ENCODE results near the gene CHMP4A.
"Not testable (repeated sequence)": the region's sequence is repeated elsewhere in the genome, so short reads cannot be mapped to it uniquely, and the experiment has no call there.

The CHMP4A gene

GRCh38 chr14:24222987-24223386 is 9.7 kb upstream of the CHMP4A start:
- DNase-seq, result not testable (repeated sequence)

- no peak for DNase-seq
Measured at GRCh38 chr14:24219521-24219920, 6.2 kb upstream of the CHMP4A start.

- no peak for DNase-seq
Measured at GRCh38 chr14:24219080-24219479, 5.8 kb upstream of the CHMP4A start.

GRCh38 chr14:24216876-24217275 is 3.6 kb upstream of the CHMP4A start:
- not testable (repeated sequence) for DNase-seq

- no peak for DNase-seq
Measured at GRCh38 chr14:24216345-24216699, 3.0 kb upstream of the CHMP4A start.

GRCh38 chr14:24215495-24216344 is 2.4 kb upstream of the CHMP4A start, which contains the start of gene MDP1:
TSS of gene MDP1 (minus strand) at chr14:24216066. CDS start at chr14:24215955, 111 bp downstream.
- peak; percentile 74 for DNase-seq

- DNase-seq, result no peak
Measured at GRCh38 chr14:24213866-24214662, 776 bp upstream of the CHMP4A start.

- no peak for DNase-seq
Measured at GRCh38 chr14:24211311-24211710, 2.0 kb downstream of the CHMP4A start.

- no peak for DNase-seq
Measured at GRCh38 chr14:24207625-24208024, 5.7 kb downstream of the CHMP4A start.

- no peak for DNase-seq
Measured at GRCh38 chr14:24207104-24207551, 6.2 kb downstream of the CHMP4A start.

- DNase-seq, result no peak
Measured at GRCh38 chr14:24206260-24207103, 6.8 kb downstream of the CHMP4A start.

- DNase-seq, result no peak
Measured at GRCh38 chr14:24204163-24205146, 8.8 kb downstream of the CHMP4A start.

GRCh38 chr14:24203249-24203886 is 9.9 kb downstream of the CHMP4A start:
- not testable (repeated sequence) for DNase-seq

GRCh38 chr14:24202538-24202937 is 10.8 kb downstream of the CHMP4A start:
- not testable (repeated sequence) for DNase-seq

GRCh38 chr14:24198814-24199524 is 14.3 kb downstream of the CHMP4A start:
- DNase-seq, result no peak

GRCh38 chr14:24197056-24197450 is 16.2 kb downstream of the CHMP4A start:
- DNase-seq, result no peak

GRCh38 chr14:24196071-24197055 is 16.9 kb downstream of the CHMP4A start:
- peak; percentile 22 for DNase-seq

GRCh38 chr14:24195186-24196070 is 17.9 kb downstream of the CHMP4A start, which contains the start of gene TM9SF1:
TSS of gene TM9SF1 (minus strand) at chr14:24195441. CDS start at chr14:24195019, 422 bp downstream.
- peak; percentile 73 for DNase-seq

Measured in KG1 (cell line).